Measurements from ENCODE around the gene FGF5.
"Not testable (repeated sequence)": the region's sequence is repeated elsewhere in the genome, so short reads cannot be mapped to it uniquely, and the experiment has no call there.

The FGF5 gene

GRCh38 chr4:80266253-80266901 is at the start of gene FGF5:
TSS of gene FGF5 (plus strand) at chr4:80266664. CDS start at chr4:80266825, 161 bp downstream.
- DNase-seq (ENCODE audit: low read depth in 2 of 3, low spot score in 2 of 3): no peak

GRCh38 chr4:80219301-80220025 is 47.0 kb upstream of the FGF5 start:
- no peak for DNase-seq (ENCODE audit: low read depth in 2 of 3, low spot score in 2 of 3)

GRCh38 chr4:80220711-80221110 is 45.8 kb upstream of the FGF5 start:
- no peak for DNase-seq (ENCODE audit: low read depth in 2 of 3, low spot score in 2 of 3)

- no peak for DNase-seq (ENCODE audit: low read depth in 2 of 3, low spot score in 2 of 3)
Measured at GRCh38 chr4:80221161-80221560, 45.3 kb upstream of the FGF5 start.

GRCh38 chr4:80225595-80225994 is 40.9 kb upstream of the FGF5 start:
- no peak for DNase-seq (ENCODE audit: low read depth in 2 of 3, low spot score in 2 of 3)

GRCh38 chr4:80226094-80226493 is 40.4 kb upstream of the FGF5 start:
- no peak for DNase-seq (ENCODE audit: low read depth in 2 of 3, low spot score in 2 of 3)

GRCh38 chr4:80228460-80228859 is 38.0 kb upstream of the FGF5 start:
- DNase-seq (ENCODE audit: low read depth in 2 of 3, low spot score in 2 of 3): no peak

GRCh38 chr4:80229128-80229527 is 37.3 kb upstream of the FGF5 start:
- no peak for DNase-seq (ENCODE audit: low read depth in 2 of 3, low spot score in 2 of 3)

GRCh38 chr4:80229590-80229989 is 36.9 kb upstream of the FGF5 start:
- DNase-seq (ENCODE audit: low read depth in 2 of 3, low spot score in 2 of 3): no peak

GRCh38 chr4:80231180-80231579 is 35.3 kb upstream of the FGF5 start:
- no peak for DNase-seq (ENCODE audit: low read depth in 2 of 3, low spot score in 2 of 3)

GRCh38 chr4:80232707-80233370 is 33.6 kb upstream of the FGF5 start:
- no peak for DNase-seq (ENCODE audit: low read depth in 2 of 3, low spot score in 2 of 3)

- DNase-seq (ENCODE audit: low read depth in 2 of 3, low spot score in 2 of 3): no peak
Measured at GRCh38 chr4:80233390-80233789, 33.1 kb upstream of the FGF5 start.

- DNase-seq (ENCODE audit: low read depth in 2 of 3, low spot score in 2 of 3): no peak
Measured at GRCh38 chr4:80235451-80235850, 31.0 kb upstream of the FGF5 start.

GRCh38 chr4:80237992-80238391 is 28.5 kb upstream of the FGF5 start:
- no peak for DNase-seq (ENCODE audit: low read depth in 2 of 3, low spot score in 2 of 3)

GRCh38 chr4:80239480-80240150 is 26.8 kb upstream of the FGF5 start:
- no peak for DNase-seq (ENCODE audit: low read depth in 2 of 3, low spot score in 2 of 3)

GRCh38 chr4:80240976-80241375 is 25.5 kb upstream of the FGF5 start:
- DNase-seq (ENCODE audit: low read depth in 2 of 3, low spot score in 2 of 3): no peak

- DNase-seq (ENCODE audit: low read depth in 2 of 3, low spot score in 2 of 3): no peak
Measured at GRCh38 chr4:80243274-80244018, 23.0 kb upstream of the FGF5 start.

GRCh38 chr4:80247484-80247883 is 19.0 kb upstream of the FGF5 start:
- not testable (repeated sequence) for DNase-seq (ENCODE audit: low read depth in 2 of 3, low spot score in 2 of 3)

- no peak for DNase-seq (ENCODE audit: low read depth in 2 of 3, low spot score in 2 of 3)
Measured at GRCh38 chr4:80249144-80249543, 17.3 kb upstream of the FGF5 start.

GRCh38 chr4:80252427-80252826 is 14.0 kb upstream of the FGF5 start:
- no peak for DNase-seq (ENCODE audit: low read depth in 2 of 3, low spot score in 2 of 3)

GRCh38 chr4:80252953-80253352 is 13.5 kb upstream of the FGF5 start:
- DNase-seq (ENCODE audit: low read depth in 2 of 3, low spot score in 2 of 3): no peak

All from activated CD8-positive, alpha-beta memory T cell treated with anti-CD3 and anti-CD28 coated beads for 48 hours (primary cell).